Motor neuron (in vitro differentiated cells): ENCODE data around the gene RNF130. TPM values are rescaled to one million over a fixed set of nuclear protein-coding genes. Genes with fewer than 3 reads are reported as not detected.
"Not testable (repeated sequence)": the region's sequence is repeated elsewhere in the genome, so short reads cannot be mapped to it uniquely, and the experiment has no call there.

Source experiments
- ATAC-seq, 8 experiments: fragments of 200-7000 bp; cut with Tn5 transposase; replicated peaks in 6 of 8; 2 replicates each; pipeline ENCODE4 v1.8.0; 2021; ENCODE audit warnings: mild to moderate bottlenecking in 8 of 8, moderate library complexity in 8 of 8
- H3K27ac ChIP-seq, 2 donors: fragments of 250-450 bp; sonication (Bioruptor Pico); 2 replicates each; pipeline ENCODE4 v1.9.0; 2021; ENCODE audit warnings: antibody characterized with exemption in 2 of 2, mild to moderate bottlenecking in 2 of 2, moderate library complexity in 1 of 2
- H3K4me1 ChIP-seq, 2 donors: fragments of 250-450 bp; sonication (Bioruptor Pico); replicated peaks in 1 of 2; 2 replicates each; pipeline ENCODE4 v1.6.1; 2021; ENCODE audit warnings: antibody characterized with exemption in 2 of 2, mild to moderate bottlenecking in 2 of 2, moderate library complexity in 1 of 2
- H3K4me3 ChIP-seq, 5 donors: fragments of 250-450 bp; sonication (Bioruptor Pico); 2 replicates each; pipeline ENCODE4 v1.9.0; 2021; ENCODE audit warnings: antibody characterized with exemption in 5 of 5, mild to moderate bottlenecking in 5 of 5, moderate library complexity in 4 of 5
- WGBS, 10 experiments: fragments of 450-650 bp; shearing (Covaris generic); methylation state at CpG; one replicate each; pipeline ENCODE4 v1.0.0; 2022; 5-methylcytosine and 5-hydroxymethylcytosine counted together
- in situ Hi-C, 9 experiments: fragments of 400-800 bp; cut with MboI; loops; one replicate each; pipeline ENCODE4 v1.15.0; 2021; ENCODE audit warnings: low sequenced_read_pairs in 9 of 9, low pct_unique_long_range_greater_than_20kb in 2 of 9; ENCODE audit not compliant: unreplicated experiment in 9 of 9
- total RNA-seq, 8 experiments: library from RNA; unstranded; fragments of 300-600 nt; gene quantifications; 2 replicates each; pipeline versions ENCODE4 v1.2.3 to v1.2.4, GENCODE V29; 2022

RNF130 gene
- total RNA-seq, 8 experiments from 2014 or later = 28.4 to 69.9 (median 49.5) TPM

DNA sequence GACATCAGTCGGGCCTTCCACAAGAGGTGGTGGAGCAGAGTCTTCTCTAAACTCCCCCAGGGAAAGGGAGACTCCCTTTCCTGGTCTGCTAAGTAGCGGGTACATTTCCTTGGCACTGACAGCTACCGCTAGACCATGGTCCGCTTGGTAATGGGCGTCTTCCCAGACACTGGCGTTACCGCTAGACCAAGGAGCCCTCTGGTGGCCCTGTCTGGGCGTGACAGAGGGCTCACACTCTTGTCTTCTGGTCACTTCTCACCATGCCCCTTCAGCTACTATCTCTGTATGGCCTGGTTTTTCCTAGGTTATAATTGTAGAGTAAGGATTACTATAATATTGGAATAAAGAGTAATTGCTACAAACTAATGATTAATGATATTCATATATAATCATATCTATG lies 81.0 kb downstream of the RNF130 start:
- H3K4me3 ChIP-seq, H3K27ac ChIP-seq, ATAC-seq, H3K4me1 ChIP-seq, in situ Hi-C loops: not testable (repeated sequence)
- 78 to 100% (median 92%) methylated on average over 3 to 7 of the region's 8 CpGs; no CpG with 5 or more reads in 6 of the 10 experiments for WGBS, 10 experiments

DNA sequence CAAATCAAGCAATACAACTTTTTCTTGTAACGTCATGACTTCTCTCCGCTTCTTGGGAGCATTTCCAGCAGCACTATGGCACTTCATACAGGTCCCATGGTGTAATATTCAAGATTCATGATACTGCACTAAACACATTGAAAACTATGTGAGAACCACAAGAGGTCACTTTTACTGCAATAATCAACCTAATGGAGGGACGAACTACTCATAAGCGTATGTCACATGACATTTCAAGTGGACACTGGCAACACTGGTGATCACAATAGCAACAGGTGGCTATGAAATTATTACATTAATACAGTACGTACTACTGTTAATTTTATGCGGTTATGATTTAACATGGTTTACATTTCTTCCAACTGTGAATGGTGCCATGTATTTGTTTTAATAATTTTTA lies 85.2 kb downstream of the RNF130 start:
- Histone ChIP-seq H3K4me3 (no peak overlapping the region), H3K4me1 (no peaks in the 10 kb centered on the region), H3K27ac (no peak overlapping the region)
- peak in 3 of 8 experiments; percentile 14 to 31 (median 18) for ATAC-seq
- WGBS, 10 experiments = 78 to 100% (median 95%) methylated on average over 1 to 6 of the region's 6 CpGs; no CpG with 5 or more reads in 1 of the 10 experiments
- in situ Hi-C loops = no loop called here

DNA sequence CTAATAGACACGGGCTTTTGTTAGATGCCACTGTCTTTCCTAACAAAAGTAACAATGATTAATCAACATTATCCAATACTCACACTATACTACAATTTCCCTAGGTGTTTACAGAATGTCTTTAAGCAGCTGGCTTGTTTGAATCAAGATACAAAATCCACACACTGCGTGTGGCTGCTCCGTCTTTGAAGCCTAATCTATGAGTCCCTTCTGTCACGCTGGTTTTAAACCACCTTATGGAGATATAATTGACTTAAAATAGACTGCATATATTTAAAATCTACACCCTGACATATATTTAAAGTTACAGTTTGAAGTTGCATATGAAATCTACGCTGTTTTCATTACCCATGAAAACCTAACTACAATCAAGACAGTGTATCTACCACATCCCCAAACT lies 89.9 kb downstream of the RNF130 start:
- Histone ChIP-seq H3K4me1 (no peaks in the 10 kb centered on the region), H3K4me3 (no peak overlapping the region), H3K27ac (no peak overlapping the region)
- WGBS, 10 experiments = 65 to 93% (median 90%) methylated on average over 2 to 5 of the region's 5 CpGs; no CpG with 5 or more reads in 2 of the 10 experiments
- no peak for ATAC-seq
- in situ Hi-C loops = no loop called here

DNA sequence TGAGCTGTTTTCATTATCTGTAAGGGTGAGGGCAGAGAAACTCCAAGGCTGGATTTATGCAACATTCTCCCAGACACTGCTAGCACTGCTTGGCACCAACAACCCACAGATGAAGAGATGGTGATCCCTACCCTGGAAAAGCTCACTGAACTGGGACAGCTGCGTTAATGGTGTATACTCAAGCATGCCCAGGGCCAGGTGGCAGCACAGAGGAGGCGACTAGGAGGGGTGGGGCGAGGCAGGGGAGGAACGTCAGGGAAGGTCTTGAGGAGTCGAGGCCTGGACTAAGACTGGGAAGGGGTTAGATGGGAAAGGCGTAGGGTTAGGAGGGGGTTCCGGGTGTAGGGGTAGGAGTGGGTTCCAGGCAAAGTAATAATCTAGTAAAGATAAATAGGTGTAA lies 90.8 kb downstream of the RNF130 start:
- in situ Hi-C loops = no loop called here
- 100% methylated on average over 1 of the region's 7 CpGs; no CpG with 5 or more reads in 8 of the 10 experiments for WGBS, 10 experiments
- Histone ChIP-seq H3K27ac (no peak overlapping the region), H3K4me1 (no peaks in the 10 kb centered on the region), H3K4me3 (no peak overlapping the region)
- no peak for ATAC-seq

DNA sequence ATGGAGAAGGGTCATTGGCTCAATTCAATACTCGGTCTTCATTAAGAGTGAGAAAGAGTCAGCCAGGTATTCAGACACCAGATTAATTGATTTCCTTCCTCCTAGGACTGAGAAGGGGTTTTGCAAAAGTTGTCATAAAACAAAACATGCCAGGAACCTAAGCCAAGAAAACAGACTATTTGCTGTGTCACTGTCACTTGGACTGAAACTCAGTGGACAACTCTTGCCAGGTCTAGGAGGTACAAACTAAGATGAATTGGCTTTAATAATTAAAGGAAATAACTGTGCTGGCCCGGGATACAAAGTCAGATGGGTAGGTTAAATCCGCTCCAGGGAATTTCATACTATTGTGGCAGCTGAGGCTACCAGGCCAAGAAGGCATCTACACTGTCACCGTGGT lies 92.8 kb downstream of the RNF130 start:
- peak in 1 of 8 experiments; percentile 69 for ATAC-seq
- 47 to 92% (median 85%) methylated on average over 2 to 4 of the region's 4 CpGs; no CpG with 5 or more reads in 4 of the 10 experiments for WGBS, 10 experiments
- in situ Hi-C loops = no loop called here
- Histone ChIP-seq H3K27ac (no peak overlapping the region), H3K4me3 (no peak overlapping the region), H3K4me1 (no peaks in the 10 kb centered on the region)

DNA sequence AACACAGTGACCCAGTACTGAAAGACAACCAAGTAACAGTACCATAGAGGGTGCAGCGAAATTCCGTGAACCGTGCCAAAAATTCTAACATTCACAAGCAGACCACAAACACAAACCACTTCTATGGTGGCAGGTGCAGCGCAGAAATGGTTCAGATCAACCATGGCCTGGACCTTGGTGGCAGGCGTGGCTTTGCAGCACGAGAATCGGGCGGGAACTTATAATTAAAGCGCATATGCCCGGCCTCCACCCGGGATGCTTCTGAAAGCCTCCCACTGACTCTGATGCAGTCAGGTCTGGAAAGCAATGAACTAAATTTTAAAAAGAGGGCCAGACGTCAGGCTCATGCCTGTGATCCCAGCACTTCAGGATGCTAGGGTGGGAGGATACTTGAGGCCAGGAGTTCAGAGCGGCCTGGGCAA lies 95.8 kb downstream of the RNF130 start:
- Histone ChIP-seq H3K27ac (no peak overlapping the region), H3K4me3 (no peak overlapping the region), H3K4me1 (no peaks in the 10 kb centered on the region)
- in situ Hi-C loops = no loop called here
- peak in 2 of 8 experiments; percentile 71 to 92 for ATAC-seq
- WGBS, 10 experiments = 0 to 100% (median 86%) methylated on average over 1 to 9 of the region's 13 CpGs; no CpG with 5 or more reads in 1 of the 10 experiments

DNA sequence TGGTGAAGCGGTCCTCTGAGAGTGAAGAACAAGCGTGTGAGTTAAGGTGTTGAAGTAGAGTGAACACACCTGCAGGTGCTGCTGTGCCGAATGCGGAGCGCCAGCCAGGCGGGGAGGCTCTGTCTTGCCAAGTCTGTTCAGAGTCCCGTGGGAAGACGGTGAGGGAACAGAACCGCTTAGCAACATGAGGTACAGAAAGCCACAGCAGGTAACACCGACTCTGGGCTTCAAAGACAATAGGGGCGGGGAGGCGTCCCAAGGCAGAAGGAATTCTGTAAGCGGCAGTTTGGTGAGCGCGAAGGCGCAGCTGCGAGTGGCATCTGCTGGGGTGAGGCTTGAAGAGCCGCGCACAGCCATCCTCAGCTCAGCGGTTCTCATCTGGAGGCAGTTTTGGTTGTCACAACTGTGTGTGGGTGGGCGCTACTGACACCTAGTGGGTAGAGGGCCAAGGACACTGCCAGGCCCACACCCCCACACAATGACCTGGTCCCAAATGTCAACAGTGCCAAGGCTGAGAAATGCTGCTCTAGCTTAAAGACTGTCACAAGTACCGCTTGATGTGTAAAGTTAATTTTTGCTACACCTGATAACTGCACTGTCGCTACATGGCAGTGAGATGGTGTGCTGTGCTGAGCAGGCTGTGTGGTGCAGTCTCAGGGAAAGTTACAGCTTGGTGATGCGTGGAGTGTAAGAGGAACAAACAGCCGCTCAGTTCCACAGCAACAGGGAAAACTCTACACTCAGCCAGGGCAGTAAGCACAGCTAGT lies 96.4 kb downstream of the RNF130 start:
- Histone ChIP-seq H3K27ac (no peak overlapping the region), H3K4me3 (no peak overlapping the region), H3K4me1 (no peaks in the 10 kb centered on the region)
- ATAC-seq = peak; percentile 52 to 90 (median 74)
- WGBS, 10 experiments = 77 to 100% (median 97%) methylated on average over 1 to 7 of the region's 25 CpGs; no CpG with 5 or more reads in 2 of the 10 experiments
- in situ Hi-C loops = no loop called here

DNA sequence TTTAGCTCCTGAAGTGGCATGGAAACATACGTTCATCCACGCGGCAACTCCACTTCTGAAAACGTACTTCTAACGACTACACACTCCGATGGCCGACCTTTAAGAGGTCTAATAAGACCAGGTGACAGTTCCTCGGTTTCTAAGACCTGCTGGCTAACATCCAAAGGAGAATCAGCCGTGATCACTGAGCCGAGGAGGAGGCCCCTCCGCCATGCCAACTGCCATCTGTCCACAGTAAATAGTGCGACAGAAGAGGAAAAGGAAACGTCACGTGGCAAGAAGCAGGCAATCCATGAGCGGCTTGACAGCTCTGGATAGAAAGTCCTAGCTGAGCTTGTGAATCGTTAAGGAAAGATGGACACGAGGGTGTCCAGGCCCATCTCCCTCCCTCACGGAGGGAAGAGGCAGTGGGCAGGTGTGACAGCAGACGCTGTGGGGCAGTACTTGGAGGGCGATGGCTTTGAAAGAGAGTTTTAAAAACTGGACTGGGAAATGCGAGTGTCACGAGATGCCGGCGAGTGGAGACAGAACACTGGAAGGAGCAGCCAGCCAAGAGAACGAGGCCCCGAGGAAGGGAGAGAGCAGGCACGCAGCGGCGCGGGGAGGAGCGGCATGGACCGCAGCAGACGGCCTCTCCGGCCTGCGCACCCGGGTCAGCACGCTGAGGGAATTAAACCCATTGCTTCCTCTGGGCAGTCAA lies 97.2 kb downstream of the RNF130 start:
- ATAC-seq = no peak
- in situ Hi-C loops = no loop called here
- 73 to 100% (median 93%) methylated on average over 1 to 37 of the region's 37 CpGs for WGBS, 10 experiments
- Histone ChIP-seq H3K4me3 (no peak overlapping the region), H3K4me1 (no peaks in the 10 kb centered on the region), H3K27ac (no peak overlapping the region)

DNA sequence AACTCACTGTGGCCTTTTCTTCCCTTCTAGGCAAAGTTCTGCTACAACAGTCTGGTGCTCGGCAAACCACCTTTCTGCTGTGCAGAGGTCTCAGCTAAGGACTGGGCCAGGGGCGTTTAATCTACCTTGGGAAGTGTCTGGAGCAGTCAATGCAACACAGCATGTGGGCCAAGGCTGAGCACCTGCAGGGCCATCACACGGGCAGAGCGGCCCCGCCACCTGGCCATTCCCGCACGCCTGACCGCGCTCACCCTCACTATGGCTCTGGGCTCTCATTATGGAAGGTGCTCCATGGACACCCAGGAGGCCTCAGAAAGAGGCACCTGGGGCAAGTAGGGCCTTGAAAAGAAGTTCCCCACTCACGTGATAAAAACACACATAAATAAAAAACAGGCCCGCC lies 98.2 kb downstream of the RNF130 start:
- no peak for ATAC-seq
- Histone ChIP-seq H3K4me1 (no peaks in the 10 kb centered on the region), H3K4me3 (no peak overlapping the region), H3K27ac (no peak overlapping the region)
- WGBS, 10 experiments = 86 to 100% (median 95%) methylated on average over 1 to 4 of the region's 11 CpGs; no CpG with 5 or more reads in 4 of the 10 experiments
- in situ Hi-C loops = no loop called here

DNA sequence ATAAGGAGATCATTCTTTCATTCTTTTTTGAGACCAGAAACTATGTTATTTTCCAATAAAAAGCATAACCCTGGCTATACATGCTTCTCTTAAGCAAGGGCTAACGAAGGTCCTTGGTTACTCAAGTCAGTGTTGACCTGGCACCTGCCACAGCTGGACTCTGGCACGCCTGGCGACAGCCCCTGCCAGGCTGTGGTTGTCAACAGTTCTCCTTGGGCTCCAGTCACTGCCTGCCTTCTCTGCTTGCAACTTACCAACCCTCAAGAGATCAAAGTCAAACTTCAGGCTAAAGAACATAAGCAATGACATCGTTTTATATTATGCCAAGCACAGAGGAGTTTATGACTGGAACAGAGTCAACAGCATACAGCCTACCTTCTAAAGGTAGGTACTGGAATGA lies 102.4 kb downstream of the RNF130 start:
- Histone ChIP-seq H3K27ac (no peak overlapping the region), H3K4me3 (no peak overlapping the region), H3K4me1 (no peaks in the 10 kb centered on the region)
- 43 to 100% (median 98%) methylated on average over 1 to 4 of the region's 4 CpGs; no CpG with 5 or more reads in 2 of the 10 experiments for WGBS, 10 experiments
- ATAC-seq = no peak
- in situ Hi-C loops = no loop called here

DNA sequence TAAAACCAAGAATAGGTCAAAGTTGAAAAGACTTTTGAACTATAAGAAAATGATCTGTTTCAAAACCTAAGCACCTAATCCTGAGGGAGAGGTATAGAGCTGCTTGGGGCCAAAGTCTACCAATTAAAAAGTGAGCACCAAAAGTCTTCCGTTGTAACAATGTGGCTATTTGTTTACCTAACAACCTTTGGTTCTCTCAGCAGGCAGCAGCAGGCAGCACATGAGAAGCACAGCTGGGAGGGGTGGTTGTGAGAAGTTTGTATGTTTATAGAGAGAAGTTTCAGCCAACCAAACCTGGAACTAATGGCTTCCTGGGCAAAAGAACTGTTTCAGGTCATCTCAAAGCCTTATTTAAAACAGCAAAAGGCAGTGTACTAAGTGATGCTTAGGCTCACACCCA lies 104.1 kb downstream of the RNF130 start:
- in situ Hi-C loops = no loop called here
- no peak overlapping the region for H3K27ac ChIP-seq
- ATAC-seq = peak in 1 of 8 experiments; percentile 74
- no peaks in the 10 kb centered on the region for H3K4me1 ChIP-seq
- 33 to 63% (median 50%) methylated on average over 1 of the region's 1 CpG; no CpG with 5 or more reads in 6 of the 10 experiments for WGBS, 10 experiments
- no peak overlapping the region for H3K4me3 ChIP-seq

DNA sequence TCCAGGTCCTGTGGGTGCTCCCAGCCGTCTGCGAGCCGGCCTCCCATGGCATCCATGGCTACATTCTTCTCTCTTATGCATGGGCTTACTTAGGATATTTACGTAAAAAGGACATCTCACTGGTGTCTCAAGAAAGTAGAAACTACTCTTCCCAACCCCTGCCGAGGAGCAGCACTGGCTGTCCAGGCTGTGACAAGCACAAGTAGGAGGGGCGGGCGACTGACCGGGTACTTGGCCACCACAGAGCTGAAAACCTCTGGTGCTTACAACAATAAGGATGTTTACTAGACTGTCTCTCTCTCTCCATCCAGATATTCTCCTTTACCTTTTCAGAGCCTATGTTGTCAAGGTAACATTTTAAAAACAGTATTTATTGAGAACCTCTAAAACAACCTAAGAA lies 107.5 kb downstream of the RNF130 start:
- in situ Hi-C loops = no loop called here

DNA sequence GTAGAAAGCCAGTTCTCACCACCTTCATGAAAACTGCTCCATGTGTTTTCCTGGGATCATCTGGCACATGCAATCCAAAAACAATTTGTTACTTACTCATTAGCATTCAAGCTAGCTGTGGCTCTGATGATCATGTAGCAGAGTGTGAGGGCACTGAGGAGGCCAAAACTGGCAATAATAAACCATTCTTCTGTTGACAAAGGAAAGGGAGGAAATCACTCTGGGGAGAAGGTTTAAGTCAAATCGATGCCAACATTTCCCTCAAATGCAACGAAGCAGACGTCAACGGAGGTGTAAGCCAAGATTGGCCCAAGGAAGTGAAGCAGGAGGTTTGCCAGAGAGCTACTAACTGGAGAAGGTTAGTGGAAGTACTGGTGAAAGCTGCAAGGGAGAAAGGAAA lies 108.2 kb downstream of the RNF130 start:
- Histone ChIP-seq H3K4me1 (no peaks in the 10 kb centered on the region), H3K27ac (no peak overlapping the region), H3K4me3 (no peak overlapping the region)
- 79 to 100% (median 100%) methylated on average over 1 to 4 of the region's 4 CpGs; no CpG with 5 or more reads in 3 of the 10 experiments for WGBS, 10 experiments
- peak in 4 of 8 experiments; percentile 25 to 32 (median 28) for ATAC-seq
- in situ Hi-C loops = no loop called here

More for the DNA sequence above, 107.5 kb downstream of the RNF130 start:
- Histone ChIP-seq H3K4me3 (no peak overlapping the region), H3K4me1 (no peaks in the 10 kb centered on the region), H3K27ac (no peak overlapping the region)
- no peak for ATAC-seq
- 69 to 100% (median 92%) methylated on average over 1 to 5 of the region's 8 CpGs; no CpG with 5 or more reads in 3 of the 10 experiments for WGBS, 10 experiments
